HG03342 (cell line): ENCODE data around the gene GLCE.

ENCODE experiments used
- ATAC-seq: cut with Tn5 transposase; IDR thresholded peaks from one replicate; pipeline ENCODE4 v1.9.1; 2021; ENCODE audit warnings: mild to moderate bottlenecking, moderate library complexity; ENCODE audit not compliant: unreplicated experiment

Gene GLCE

DNA sequence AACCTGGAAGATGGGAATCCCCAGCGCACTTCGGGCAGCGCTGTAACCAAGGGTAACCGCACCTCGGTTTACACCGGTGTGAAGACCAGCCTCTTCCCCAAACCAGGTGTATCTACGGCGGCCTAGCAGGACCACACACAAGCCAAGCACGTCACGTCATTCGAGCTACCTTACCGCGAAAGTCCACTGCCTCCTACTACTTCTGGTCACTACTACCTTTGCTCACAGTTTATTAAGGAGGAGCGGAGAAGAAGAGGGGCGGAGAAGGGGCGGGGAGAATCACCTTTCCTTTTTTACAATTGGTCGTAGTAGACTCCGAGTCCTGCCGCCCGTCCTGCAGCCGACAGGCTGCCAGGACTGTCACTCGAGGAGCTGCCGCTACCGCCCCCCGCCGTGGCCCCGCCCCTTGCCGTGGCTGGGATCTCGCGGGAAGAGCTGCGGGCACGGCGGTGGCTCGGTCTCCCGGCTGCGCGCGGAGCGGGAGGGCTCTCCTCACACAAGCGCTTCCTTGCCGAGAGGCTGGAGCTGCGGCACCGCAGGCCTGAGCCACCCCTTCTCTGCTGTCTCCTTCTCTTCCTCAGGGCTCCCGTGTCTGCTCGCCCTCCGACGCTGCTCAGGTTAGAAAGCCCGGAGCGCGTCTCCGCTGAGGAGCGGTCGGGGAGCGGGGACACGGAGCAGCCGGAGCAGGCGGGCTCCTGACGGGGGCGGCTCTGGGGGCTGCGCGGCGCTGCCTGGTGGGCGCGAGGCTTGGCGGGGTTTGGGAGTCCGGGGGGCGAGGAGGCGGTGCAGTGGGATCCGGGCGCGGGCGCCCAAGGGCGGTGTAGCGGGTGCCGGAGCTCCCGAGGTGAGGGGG lies at the start of gene GLCE:
TSS of gene GLCE (plus strand) at position 495 of the 853 bp plus-strand sequence. CDS start 95,172 bp downstream, outside the sequence.
- peak; percentile 95 for ATAC-seq

DNA sequence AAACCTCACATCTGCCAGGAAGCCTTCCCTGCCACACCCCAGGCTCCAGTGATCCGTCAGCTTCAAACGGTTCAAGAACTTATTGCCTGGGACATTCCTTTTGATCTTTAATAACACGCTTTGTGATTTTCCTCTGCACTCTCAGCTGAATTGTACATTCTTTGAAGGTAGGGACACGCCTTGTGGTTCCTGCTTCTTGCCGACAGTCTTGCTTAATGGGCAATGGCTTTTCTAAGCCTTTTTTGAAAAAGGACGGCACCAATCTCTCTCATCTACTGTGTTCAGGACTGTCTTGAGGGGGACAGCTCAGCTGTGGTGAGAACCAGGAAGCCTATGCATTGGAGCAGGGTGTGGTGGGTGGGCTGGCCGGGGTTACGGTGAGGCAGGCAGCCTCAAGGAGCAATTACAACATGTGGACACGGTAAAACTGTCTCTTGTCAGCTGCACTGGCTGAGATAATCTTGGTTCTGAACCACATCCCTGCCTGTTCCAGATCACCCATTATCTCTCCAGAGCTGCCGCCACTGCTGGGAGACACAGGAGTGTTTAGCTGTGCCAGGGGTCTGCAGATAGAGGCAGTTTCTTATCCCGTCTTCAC lies 46.0 kb upstream of the GLCE start:
- no peak for ATAC-seq

DNA sequence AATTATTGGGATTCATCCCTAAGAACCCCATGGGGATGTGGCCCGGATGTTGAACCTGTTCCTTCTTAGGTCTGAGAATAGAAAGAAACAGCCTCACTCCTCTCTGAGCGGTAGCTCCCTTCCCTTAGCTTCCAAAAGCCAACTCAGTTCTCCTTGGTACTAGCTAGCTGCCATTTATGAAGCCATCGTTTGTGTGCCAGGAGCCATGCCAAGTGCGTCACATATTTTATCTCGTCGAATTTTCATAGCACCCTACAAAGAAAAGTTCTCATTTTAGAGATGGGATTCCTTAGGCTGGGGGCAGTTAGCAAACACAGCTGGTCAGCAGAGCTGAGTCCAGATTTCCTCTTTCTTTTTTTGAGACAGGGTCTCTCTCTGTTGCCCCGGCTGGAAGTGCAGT lies 45.4 kb upstream of the GLCE start:
- ATAC-seq = no peak

DNA sequence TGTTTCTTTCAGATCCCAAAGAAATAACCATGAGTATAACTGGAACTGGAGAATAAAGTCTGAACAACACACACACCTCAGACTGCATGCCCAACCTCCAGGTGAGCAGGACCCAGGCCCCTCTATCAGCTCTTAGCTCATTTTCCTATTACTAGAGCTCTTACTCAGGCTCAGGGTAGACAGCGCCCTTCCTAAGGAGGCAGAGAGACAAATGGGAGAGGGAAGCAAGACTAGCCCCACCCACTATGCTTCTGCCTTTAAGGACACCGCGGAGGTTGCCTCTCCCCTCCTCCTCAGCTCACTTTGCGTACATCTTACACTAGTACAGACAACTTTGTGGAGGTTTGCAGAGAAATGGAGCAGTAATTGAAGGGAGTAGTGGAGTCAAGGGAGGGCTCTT lies 44.0 kb upstream of the GLCE start:
- ATAC-seq = no peak

DNA sequence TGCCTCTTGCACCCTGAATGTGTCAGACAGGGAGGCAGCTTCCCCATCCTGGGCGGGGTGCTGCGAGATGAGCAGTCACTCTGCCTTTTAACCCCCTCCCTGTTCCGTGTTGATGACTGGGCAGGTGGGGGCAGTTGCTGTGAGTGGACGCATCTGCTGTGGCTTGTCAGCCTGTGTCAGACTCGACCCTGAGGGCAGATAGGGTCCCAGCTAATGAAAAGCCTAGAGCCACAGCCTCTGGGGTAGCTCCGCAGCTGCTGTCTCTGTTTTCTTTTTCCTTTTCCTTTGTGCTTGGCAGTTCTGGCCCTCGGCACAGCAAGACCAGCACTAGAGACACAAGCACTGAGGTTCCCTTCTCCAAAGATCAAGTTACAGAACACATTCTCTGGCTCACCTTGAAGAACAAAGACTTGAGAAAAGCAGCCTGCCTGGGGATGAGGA lies 43.0 kb upstream of the GLCE start:
- no peak for ATAC-seq

DNA sequence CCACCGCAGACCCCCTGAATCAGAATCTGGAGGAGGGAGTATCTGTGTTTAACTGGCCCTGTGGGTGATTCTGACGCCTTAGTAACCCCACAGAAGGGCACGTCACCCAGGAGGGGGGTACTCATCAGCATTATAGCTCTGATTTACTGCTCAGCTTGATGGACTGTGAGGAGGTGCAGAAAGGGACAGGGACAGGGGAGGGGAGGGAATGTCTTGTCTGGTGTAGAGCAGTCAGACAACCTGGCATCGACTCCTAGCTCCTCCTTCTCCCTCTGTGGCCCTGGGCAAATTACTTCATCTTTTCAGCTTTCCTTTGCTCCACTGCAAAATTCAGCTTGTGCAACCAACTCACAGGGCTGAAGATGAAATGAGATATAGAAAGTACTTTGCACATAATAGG lies 42.3 kb upstream of the GLCE start:
- no peak for ATAC-seq

DNA sequence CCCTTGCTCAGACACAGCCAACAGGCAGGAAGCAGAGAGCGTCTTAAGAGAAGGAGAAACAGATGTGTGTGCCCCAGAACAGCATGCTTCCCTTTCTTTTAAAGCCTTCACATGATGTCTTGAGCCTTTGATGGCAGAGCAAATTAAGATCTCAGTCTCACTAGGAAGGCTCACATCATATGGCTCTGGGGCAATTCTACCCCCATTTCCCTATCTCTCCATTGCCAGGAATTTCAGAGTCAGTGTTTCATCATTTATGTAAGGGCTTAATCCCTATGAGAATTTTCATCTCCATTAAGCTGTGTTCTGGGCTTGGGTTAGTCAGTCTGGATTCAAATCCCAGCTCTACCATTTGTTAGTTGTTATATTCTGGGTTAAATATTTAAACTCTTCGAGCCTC lies 41.4 kb upstream of the GLCE start:
- no peak for ATAC-seq

DNA sequence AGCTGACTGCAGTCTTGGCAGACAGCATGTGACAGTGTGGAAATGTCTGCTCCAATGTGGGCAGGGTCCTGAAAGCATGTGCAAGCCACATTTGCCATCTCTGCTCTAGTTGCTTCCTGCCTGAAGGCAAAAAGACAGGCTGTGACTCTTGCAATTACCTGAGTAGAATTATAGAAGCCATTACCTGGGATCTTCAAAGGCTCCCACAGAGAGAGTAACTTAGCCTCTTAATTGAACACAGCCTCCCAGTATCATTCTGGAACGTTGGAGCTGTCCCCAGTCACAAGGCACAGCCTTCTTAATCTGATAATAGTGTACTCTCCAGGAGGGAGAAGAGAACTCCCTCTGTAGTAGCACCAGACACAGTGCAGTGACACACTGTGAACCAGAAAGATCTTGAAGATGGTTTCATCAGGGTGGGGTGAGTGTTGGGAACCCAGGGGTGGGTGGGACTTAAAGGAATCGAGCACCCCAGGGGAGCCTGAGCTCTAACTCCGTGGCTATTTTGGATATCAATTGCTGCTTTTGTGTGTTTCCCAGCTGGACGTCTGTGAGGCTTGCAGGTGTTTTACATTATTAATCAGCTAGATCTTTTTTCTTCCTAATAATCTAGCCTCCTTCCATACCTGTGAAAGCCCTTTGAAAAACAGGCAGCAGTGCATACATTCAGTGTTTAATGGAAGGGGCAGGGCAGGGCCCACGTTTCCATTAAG lies 40.6 kb upstream of the GLCE start:
- ATAC-seq = no peak

DNA sequence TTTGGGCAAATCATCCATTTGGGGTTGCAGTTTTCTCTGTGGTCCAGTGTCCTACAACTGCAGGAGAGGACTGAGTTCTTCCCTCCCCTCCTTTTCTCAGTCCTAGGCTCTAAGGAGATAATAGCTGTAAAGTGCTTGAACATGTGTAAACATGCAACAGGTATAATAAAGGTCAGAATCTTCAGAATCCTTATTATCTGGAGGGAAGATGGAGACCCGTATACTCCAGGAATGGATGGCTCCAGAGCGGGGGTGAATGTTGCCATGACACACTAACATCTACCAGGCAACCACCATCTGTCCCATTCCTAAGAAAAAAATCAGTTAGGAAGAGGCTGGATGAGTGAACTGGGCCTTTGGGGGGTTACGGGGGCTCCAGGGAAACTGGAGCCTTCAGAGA lies 39.7 kb upstream of the GLCE start:
- ATAC-seq = no peak

DNA sequence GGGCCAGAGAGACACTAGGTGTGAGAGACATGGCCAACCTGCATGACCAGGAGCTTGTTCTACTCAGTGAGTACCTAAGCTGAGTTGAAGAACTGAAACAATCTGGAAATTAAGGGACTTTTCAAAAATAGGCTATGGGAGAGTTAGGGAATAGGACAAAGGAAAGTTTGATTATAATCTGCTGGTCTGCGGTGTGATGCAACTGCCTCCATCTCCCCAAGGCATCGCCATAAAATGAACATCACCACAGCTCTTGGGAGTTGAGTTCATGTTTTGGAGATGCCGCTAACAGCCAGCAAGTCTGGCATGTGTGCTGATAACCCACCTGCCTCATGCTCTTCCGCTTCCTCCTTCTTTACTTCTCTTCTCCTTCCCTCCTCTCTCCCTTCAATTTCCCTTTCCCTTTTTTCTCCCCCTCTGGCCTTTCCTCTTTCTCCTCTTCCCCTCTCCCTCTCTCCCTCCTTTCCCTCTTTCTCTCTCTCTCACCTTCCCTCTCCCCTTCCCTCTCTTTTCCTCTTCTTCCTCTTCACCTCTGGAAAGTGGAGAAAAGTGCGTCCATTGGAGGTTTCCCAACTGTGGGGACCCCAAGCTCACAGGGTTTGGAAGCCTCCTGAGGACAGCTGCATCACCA lies 39.1 kb upstream of the GLCE start:
- no peak for ATAC-seq

DNA sequence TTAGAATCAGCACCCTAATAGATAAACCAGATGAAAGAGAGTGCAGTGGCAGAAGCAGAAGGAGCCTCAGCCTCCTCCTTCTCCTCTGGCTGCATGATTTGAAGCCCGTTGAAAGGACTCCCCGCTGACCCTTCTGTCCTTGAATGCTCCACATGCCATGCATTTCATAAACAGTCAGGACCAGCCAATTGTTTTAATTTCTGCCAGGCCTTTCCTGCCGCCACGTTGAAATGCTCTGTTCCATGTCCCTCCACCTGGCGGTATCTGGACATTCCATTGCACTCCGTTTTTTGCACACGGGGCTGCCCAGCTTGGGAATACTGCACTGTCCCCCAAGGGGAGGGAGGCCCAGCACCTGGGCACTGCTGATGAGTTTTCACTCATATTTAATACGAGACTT lies 35.2 kb upstream of the GLCE start:
- ATAC-seq = no peak

DNA sequence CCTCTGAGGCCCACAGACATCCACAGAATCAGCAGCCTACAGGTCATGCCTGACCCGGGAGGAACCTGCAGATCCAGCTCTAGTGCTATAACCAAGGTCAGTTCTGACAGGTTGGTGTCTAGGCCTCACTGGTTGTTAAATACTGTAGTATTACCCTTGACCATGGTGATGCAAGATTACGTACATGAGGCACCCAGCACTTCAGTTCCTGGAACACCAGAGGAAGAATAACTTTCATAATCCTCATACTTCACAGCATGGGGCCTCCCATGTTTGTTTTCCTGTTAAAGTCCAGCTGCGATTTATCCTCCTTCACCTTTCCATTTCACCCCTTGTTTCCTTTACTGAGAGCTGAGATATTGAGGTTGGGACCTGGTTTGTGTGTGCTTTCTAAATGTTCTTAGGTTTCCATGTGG lies 34.4 kb upstream of the GLCE start:
- ATAC-seq = no peak

DNA sequence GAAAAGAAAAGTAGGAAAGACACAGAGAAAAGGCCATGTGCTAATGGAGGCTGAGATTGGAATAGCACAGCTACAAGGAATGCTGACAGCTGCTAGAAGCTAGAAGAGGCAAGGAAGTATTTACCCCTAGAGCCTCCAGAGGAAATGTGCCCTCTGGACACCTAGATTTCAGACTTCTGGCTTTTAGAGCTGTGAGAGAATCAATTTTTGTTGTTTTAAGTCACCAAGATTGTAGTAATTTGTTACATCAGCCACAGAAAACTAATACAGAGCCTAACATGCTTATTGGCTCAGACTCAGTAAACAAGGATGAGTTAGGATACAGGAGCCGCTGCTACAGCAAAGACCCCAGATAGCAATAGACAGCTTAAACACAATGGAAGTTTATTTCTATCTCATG lies 33.1 kb upstream of the GLCE start:
- no peak for ATAC-seq

DNA sequence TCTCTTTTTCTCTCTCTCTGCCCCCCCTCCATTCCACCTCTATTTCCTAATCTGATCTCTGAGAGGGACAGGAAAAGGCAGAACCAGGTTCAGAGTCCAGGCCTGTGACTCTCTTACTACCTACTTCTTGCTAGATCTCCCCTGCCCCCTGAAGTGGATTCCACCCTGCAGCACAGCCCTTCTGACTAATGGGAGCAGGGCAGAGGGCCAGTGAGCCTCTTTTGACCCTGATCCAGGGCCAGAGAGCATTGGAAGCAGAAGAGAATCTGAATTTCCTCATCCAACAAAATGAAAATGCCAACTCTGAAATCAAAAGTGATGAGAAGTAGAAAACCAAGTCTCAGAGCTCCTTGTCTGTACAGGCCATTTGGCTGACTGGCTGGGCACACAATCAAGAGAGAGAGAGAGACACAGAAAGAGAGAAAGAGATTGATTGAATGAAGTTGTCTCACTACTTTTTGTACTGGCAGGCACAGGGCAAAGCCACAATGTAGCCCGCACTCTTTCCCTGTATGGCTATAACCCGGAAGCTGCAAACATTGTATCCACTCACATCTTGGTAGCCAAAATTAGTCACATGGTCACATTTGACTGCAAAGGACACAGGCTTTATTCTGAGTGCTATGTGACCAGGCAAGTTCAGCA lies 31.6 kb upstream of the GLCE start:
- ATAC-seq = no peak

DNA sequence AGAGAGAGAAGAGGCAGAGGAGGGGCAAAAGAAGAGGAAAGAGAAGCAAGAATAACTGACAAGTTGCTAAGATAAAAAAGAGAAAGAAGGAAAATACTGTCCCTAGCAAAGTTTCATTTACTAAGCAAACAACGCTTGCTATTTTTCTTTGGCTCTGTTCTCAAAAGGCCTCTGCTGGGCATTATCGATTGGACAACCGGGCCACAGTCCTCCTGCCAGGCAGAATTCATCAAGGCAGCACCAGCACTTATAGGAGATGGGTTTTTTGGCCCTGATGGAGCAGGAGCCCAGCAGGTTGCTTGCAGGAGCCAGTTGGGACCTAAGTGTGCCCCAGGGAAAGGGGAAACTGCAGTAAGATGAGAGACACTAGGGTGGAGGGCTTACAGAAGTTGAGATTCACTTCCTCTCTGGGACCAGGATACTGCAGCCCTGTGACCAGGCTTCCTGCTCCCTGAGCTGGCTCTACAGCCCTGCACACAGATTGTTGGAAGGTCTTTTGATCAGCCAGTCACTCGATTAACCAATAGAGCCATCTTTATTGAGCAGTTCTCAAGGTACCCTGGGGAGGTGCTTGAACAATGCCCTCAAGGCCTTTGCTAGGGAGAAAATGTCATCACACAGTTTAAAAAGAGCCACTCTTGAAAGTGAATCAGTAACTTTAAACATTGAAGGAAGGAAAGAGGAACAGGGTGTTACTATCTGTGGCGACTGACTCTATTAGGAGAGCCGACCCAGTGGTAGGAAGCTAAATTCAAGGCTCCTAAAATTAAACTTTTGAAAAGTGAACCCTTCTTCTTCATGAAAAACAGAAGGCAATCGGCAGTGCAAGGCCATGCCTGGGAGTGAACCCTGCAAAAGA lies 28.8 kb upstream of the GLCE start:
- ATAC-seq = no peak

DNA sequence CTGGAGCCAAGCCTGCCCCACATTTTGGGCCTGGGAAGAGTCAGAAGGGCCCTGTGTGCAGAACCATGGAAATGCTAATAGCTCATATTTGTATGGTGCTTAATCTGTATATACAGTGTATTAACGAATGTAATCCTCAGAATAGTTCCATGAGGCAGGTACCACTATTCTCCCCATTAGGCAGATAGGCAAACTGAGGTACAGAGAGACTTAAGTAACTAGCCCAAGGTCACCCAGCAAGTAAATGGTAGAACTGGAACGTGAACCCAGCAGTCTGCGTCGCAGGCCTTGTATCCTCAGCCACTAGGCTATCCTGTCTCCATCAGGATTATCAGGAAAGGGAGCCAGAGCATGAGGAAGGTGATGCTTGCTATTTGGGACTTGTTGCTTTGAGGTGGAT lies 28.0 kb upstream of the GLCE start:
- ATAC-seq = no peak

DNA sequence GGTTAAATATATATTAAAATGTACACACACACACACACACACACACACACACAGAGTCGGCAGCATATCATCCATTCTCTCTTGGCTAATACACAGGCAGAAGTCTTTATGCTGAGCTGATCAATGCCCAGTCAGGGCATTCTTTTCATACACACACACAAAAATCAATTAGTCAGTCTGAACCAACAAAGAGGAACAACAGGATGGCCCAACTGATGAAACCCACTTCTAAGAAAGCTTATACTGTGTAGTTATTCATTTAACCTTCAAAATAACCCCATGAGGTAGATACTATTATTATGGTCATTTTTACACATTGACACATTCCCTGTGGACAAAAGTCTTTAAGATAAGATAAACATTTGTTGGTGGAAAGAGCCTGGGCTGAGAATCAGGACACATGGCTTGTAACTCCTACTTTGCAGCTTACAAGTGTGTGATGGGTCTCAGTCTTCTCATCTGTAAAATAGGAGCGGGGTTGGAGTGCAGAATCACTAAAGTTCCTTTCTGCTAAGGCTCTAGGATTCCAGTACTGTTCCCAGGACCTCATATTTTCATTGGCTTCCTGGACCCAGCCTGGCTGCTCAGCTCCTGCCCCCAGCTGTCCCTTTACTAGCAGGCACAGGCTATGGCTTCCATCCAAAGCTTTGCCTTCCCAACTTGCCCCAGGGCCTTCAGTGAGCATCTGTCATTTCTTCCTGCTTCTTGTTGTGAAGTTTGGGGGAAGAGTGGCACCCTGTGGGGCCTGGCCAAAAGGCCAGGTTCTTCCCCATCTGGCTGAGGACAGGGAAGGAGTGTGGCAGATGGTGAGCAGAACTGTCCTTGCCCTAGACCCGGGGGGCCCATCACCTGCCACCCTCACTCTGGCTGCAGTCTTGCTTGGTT lies 27.2 kb upstream of the GLCE start:
- no peak for ATAC-seq

DNA sequence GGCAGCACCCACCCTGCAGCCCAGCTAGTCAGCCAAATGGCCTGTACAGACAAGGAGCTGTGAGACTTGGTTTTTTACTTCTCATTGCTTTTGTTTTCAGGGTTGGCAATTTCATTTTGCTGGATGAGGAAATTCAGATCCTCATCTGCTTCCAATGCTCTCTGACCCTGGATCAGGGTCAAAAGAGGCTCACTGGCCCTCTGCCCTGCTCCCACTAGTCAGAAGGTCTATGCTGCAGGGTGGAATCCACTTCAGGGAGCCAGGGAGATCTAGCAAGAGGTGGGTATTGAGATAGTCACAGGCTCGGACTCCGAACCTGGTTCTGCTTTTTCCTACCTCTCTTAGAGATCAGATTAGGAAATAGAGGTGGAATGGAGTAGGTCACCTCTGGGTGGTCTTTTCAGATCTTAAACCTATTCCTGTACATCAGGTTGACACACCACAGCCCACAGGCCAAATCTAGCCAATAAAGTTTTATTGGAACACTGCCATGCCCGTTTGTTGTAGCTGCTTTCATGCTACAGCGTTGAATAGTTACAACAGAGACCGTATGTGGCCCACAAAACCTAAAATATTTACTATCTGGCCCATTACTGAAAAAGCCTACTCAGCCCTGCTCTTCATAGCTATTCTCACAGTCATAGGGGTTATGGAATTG lies 26.4 kb upstream of the GLCE start:
- ATAC-seq = no peak

DNA sequence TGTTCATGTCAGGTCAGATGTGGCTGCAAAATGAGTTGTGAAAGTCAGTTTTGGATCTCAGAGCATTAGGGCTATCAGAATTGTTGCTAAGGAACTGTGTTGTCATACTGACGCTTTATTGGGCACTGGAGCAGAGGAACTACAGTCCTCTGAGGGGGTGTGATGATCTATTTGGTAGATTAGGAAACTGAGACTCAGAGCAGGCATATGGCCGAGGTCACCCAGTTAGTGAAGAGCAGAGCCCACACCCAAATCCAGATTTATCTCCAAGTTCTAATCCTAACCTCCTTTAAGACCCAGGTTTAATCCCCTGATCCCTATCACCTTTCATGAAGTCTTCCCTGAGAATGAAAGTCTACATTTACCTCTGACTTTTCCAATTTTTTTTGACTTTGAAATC lies 25.6 kb upstream of the GLCE start:
- no peak for ATAC-seq
